GM19455 (cell line): ENCODE measurements around the gene HCN3.
"Not testable (repeated sequence)": the region's sequence is repeated elsewhere in the genome, so short reads cannot be mapped to it uniquely, and the experiment has no call there.

Source experiments
- ATAC-seq: cut with Tn5 transposase; IDR thresholded peaks from one replicate; pipeline ENCODE4 v1.9.1; 2021; ENCODE audit not compliant: unreplicated experiment

Gene HCN3

GRCh38 chr1:155328856-155329255, 51.6 kb downstream of the HCN3 start:
- ATAC-seq = not testable (repeated sequence)

- no peak for ATAC-seq
These were observed 52.8 kb downstream of the HCN3 start for GRCh38 chr1:155329980-155330598.

- ATAC-seq = no peak
These were observed 57.7 kb downstream of the HCN3 start for GRCh38 chr1:155334962-155335361.
